Fibroblast of villous mesenchyme (primary cell): ENCODE results near the gene RPS6KC1. TPM values are rescaled to one million over a fixed set of nuclear protein-coding genes. Genes with fewer than 3 reads are reported as not detected.

Experiments used
- DNase-seq: peaks from one replicate; pipeline ENCODE4 v3.0.0-alpha.2; 2010; ENCODE audit warnings: low read depth
- H3K4me3 ChIP-seq: 2 replicates; pipeline ENCODE4 v1.5.1; 2011; ENCODE audit warnings: low read depth, mild to moderate bottlenecking, low read length
- CTCF ChIP-seq: IDR thresholded peaks from 2 replicates; pipeline ENCODE4 v1.5.1; 2012; ENCODE audit warnings: low read depth, mild to moderate bottlenecking, low read length; ENCODE audit not compliant: insufficient read depth
- total RNA-seq: library from RNA; depleted of rRNA; stranded (reverse); fragments of >200 nt; gene quantifications from 2 replicates; pipeline ENCODE4 v1.2.3, GENCODE V29; 2012

RPS6KC1 gene
- total RNA-seq, 1 donor = 41.5 TPM

- peak; percentile 14 for DNase-seq
- H3K4me3 ChIP-seq = no peak overlapping the region
- no peak for TF ChIP-seq CTCF
Measured at GRCh38 chr1:213269829-213270228, 218.8 kb downstream of the RPS6KC1 start.

GRCh38 chr1:213273546-213273945 lies 222.5 kb downstream of the RPS6KC1 start:
- no peak overlapping the region for H3K4me3 ChIP-seq
- TF ChIP-seq CTCF = no peak
- DNase-seq = peak; percentile 37

- no peak for TF ChIP-seq CTCF
- H3K4me3 ChIP-seq = no peak overlapping the region
- peak; percentile 51 for DNase-seq
Measured at GRCh38 chr1:213274140-213274539, 223.1 kb downstream of the RPS6KC1 start.

- no peak for TF ChIP-seq CTCF
- DNase-seq = no peak
- no peak overlapping the region for H3K4me3 ChIP-seq
Measured at GRCh38 chr1:213275293-213275692, 224.3 kb downstream of the RPS6KC1 start.

- no peak overlapping the region for H3K4me3 ChIP-seq
- no peak for DNase-seq
- TF ChIP-seq CTCF = no peak
Measured at GRCh38 chr1:213276236-213276635, 225.2 kb downstream of the RPS6KC1 start.

GRCh38 chr1:213277036-213277435 lies 226.0 kb downstream of the RPS6KC1 start:
- TF ChIP-seq CTCF = no peak
- H3K4me3 ChIP-seq = no peak overlapping the region
- peak; percentile 27 for DNase-seq

GRCh38 chr1:213279410-213279809 lies 228.4 kb downstream of the RPS6KC1 start:
- no peak for DNase-seq
- no peak for TF ChIP-seq CTCF
- no peak overlapping the region for H3K4me3 ChIP-seq
